GM12872 (cell line): ENCODE results near the gene CYB5A.
A peak's percentile ranks its signal among the peaks of the same experiment; 100 is the strongest.

Experiments
- TF ChIP-seq, protein P1 (sequence below): IDR thresholded peaks from 3 replicates; pipeline ENCODE4 v1.5.1; 2011; ENCODE audit warnings: low read depth, mild to moderate bottlenecking, low read length, moderate library complexity; ENCODE audit not compliant: insufficient read depth

Gene CYB5A

DNA sequence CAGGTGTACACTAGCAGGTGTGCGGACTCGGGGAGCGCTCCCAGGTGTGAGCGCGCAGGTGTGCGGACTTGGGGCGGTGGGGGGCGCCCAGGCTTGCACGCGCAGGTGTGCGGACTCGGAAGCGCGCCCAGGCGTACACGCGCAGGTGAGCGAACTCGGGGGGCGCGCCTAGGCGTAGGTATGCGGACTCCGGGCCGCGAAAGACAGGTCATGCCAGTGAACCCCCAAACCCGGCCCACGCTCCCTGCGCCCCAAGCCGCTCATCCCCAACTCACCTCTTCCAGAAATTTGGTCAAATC, 342 bp downstream of the CYB5A start:
- TF ChIP-seq, protein P1, sequence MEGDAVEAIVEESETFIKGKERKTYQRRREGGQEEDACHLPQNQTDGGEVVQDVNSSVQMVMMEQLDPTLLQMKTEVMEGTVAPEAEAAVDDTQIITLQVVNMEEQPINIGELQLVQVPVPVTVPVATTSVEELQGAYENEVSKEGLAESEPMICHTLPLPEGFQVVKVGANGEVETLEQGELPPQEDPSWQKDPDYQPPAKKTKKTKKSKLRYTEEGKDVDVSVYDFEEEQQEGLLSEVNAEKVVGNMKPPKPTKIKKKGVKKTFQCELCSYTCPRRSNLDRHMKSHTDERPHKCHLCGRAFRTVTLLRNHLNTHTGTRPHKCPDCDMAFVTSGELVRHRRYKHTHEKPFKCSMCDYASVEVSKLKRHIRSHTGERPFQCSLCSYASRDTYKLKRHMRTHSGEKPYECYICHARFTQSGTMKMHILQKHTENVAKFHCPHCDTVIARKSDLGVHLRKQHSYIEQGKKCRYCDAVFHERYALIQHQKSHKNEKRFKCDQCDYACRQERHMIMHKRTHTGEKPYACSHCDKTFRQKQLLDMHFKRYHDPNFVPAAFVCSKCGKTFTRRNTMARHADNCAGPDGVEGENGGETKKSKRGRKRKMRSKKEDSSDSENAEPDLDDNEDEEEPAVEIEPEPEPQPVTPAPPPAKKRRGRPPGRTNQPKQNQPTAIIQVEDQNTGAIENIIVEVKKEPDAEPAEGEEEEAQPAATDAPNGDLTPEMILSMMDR: no peak

DNA sequence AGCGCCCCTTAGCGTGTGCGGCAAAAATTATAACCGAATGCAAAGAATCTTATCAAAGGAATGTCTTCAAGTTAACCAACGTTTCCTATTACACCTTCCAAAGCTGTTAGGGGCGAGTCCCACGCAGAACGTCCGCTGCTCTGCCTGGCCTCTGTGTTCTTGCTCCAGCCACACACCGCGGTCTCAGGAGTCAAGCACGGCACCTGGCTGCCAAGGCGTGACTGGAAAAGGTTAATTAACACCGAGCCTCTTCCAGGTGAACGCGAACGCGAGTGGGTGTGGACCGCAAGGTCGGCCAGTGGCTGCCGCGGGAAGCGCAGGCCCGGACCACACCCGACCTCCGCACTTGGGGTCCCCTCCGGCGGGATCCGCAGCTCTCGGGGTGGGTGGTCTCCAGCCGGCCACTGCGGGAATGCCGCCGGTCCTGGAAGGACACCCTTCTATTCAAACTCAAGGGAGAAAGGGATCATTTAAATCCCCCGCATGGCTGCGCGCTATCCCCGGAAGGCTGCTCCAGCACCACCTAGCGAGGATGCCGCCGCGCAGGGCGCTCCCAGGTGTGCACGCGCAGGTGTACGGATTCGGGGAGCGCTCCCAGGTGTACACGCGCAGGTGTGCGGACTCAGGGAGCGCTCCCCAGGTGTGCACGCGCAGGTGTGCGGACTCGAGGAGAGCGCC, 830 bp downstream of the CYB5A start:
- TF ChIP-seq, protein P1: 0 out of 3 replicates have a peak, but pooled peaks have one; percentile 2

DNA sequence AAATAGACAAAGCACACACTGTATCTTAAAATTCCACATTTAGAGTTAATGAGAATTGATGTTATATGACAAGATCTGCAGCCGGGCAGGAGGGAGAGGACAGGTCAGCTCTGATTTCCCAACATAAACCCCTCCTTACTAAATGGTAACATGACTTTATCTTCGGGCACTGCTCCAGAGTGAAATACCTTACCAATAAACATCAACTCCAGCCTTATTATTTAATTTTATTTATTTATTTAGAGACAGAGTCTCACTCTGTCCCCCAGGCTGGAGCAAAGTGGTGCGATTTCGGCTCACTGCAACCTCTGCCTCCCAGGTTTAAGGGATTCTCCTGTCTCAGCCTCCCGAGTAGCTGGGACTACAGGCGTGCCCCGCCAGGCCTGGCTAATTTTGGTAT, 1.7 kb downstream of the CYB5A start:
- TF ChIP-seq, protein P1: no peak

DNA sequence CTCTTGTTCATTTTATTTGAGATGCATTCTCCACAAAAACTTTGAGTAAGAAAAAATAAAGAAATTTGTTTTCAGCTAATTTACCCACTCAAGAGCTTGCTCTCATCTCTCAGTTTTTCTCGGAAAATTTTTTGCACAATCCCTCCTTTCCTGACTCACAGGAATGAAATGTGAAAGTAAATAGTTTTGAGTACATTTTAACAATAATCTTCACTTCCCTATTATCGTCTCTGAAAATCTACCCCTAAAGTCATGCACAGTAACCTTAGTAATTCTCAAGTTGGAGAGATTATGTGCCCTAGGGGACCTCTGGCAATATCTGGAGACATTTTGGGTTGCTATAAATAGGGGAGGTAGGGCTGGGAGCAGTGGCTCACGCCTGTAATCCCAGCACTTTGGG, 2.6 kb downstream of the CYB5A start:
- TF ChIP-seq, protein P1: no peak

DNA sequence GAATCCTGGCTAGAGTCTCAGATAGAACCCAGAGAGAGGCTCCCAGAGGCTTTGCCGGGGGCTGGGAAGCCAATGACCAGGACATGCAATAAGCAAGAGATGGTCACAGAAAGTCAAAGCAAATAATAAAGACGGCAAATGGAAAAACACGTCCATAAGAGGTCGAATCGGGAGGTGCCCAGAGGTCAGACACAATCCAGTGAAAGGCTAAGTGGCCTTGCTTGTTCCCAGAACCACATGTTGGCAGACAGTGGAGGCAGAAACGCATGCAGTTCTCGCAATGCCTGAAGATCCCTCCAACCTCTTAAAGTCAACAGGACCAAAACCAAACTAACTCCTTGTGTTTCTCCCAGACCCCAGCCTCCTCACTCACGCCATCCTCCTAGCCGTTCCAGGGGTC, 3.0 kb downstream of the CYB5A start:
- TF ChIP-seq, protein P1: no peak

DNA sequence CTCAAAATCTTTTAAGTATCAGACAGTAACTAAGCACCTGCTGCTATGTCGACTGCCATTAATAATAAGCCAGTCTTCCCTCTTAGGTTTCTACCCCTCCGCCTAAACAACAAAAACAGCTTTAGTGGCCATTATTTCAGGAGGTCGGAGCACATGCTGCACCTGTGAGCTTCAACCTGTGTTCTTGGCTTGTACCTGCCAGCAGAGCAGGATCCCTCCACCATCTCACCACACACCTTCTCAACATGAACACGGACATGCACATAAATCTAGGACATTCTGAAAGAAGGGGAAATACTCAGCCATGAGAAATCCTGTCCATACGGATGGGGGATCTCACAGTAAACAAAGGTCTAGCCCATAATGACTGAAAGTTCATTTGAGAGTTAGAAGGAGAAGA, 3.7 kb downstream of the CYB5A start:
- TF ChIP-seq, protein P1: no peak

DNA sequence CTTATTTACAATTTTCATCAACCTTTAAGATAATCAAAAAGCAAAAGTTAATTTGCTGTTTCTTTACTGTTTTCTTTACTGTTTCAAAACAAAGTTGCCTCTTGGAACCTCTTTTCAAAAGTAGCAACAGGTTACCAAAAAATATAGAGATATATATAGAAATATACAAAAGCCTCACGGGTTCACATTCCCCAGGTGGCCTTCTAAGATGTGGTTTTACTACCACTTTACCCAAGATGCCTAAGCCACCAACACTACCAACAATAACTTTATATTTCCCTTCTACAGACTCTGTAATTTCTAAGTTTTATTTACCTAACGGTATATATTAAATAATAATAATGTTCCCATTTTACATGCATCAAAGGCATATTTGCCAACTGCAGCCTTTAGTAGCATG, 4.9 kb downstream of the CYB5A start:
- TF ChIP-seq, protein P1: no peak
